NCI-H146 treated with DMSO at 0.1 percent for 48 hours (cell line): ENCODE data around the gene PCDHB6.
"Not testable (repeated sequence)": the region's sequence is repeated elsewhere in the genome, so short reads cannot be mapped to it uniquely, and the experiment has no call there.

Experiments used
- DNase-seq: peaks from one replicate; lab custom pipeline; 2025; ENCODE audit not compliant: unreplicated experiment; lab: John Stamatoyannopoulos, UW

PCDHB6 gene

DNA sequence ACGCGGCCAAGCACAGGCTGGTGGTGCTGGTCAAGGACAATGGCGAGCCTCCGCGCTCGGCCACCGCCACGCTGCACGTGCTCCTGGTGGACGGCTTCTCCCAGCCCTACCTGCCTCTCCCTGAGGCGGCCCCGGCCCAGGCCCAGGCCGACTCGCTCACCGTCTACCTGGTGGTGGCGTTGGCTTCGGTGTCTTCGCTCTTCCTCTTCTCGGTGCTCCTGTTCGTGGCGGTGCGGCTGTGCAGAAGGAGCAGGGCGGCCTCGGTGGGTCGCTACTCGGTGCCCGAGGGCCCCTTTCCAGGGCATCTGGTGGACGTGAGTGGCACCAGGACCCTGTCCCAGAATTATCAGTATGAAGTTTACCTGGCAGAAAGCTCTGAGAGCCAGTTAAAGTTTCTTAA is 8.0 kb downstream of the PCDHB6 start:
- DNase-seq: not testable (repeated sequence)

- no peak for DNase-seq
Measured at GRCh38 chr5:141172381-141173204, 22.7 kb downstream of the PCDHB6 start, which contains the start of gene PCDHB7. PCDHB7 (plus strand) TSS chr5:141172644; CDS start chr5:141172836, 192 bp downstream.

GRCh38 chr5:141174291-141175104 is 24.6 kb downstream of the PCDHB6 start:
- not testable (repeated sequence) for DNase-seq

DNA sequence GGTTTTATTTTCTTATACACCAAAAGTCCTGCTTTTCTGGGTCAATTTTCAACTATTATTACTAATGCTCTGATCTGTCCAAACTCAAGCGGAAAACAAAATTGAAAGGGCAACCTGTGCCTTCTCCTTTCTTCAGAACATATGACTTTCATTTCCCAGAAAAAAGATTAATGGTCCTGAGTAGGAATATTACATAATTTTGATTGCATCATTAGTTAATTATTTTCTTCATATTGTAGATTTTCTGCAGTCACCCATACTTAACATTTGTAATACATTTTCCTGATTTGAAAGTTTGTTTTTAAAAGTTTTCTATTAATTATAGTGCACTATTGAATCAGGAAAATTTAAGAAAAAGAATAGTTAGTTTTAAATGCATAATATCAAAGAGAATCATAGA is 26.1 kb downstream of the PCDHB6 start:
- DNase-seq: no peak

DNA sequence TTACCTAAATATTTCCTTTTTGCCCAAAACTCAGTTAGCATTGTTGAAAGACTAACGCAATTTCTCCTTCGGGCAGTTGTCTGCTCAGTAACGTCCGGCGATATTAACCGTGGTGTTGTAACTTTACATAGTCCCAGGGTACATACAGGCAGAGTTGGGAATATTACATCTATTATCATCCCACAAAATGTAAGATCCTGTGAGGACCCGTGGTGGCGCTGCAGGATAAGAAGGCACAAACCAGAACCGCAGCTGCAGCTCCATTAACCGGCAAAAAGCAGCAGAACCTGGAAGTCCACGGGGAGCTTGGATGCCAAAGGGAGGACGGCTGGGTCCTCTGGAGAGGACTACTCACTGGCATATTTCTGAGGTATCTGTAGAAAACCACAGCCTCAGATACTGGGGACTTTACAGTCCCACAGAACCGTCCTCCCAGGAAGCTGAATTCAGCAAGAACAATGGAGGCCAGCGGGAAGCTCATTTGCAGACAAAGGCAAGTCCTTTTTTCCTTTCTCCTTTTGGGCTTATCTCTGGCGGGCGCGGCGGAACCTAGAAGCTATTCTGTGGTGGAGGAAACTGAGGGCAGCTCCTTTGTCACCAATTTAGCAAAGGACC is 27.8 kb downstream of the PCDHB6 start, which contains the start of gene PCDHB8:
Gene PCDHB8, plus strand, starts transcription at position 214 of the 615 bp plus-strand sequence. Its CDS starts 245 bp downstream, at position 459.
- peak; percentile 38 for DNase-seq

GRCh38 chr5:141179371-141179770 is 29.5 kb downstream of the PCDHB6 start:
- DNase-seq: not testable (repeated sequence)

- DNase-seq: not testable (repeated sequence)
Measured at GRCh38 chr5:141179876-141180275, 30.0 kb downstream of the PCDHB6 start.

DNA sequence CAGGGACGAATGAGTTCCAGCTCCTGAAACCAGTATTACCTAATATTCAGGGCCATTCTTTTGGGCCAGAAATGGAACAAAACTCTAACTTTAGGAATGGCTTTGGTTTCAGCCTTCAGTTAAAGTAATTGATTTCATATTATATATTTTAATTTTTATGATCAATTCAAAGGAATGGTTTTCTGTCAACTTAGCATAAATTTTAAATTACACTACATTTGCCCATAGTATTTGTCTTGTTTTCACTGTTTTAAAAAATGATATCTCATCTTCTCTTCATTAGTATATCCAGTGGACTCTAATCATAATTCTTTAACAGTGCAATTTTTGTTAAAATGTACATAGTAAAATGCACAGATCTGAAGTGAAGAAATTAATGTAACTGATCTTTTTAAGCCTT is 30.5 kb downstream of the PCDHB6 start:
- no peak for DNase-seq

- no peak for DNase-seq
Measured at GRCh38 chr5:141182248-141182647, 32.4 kb downstream of the PCDHB6 start, which contains the start of gene PCDHB16. PCDHB16 (plus strand) TSS chr5:141182387; CDS start chr5:141182560, 173 bp downstream.

DNA sequence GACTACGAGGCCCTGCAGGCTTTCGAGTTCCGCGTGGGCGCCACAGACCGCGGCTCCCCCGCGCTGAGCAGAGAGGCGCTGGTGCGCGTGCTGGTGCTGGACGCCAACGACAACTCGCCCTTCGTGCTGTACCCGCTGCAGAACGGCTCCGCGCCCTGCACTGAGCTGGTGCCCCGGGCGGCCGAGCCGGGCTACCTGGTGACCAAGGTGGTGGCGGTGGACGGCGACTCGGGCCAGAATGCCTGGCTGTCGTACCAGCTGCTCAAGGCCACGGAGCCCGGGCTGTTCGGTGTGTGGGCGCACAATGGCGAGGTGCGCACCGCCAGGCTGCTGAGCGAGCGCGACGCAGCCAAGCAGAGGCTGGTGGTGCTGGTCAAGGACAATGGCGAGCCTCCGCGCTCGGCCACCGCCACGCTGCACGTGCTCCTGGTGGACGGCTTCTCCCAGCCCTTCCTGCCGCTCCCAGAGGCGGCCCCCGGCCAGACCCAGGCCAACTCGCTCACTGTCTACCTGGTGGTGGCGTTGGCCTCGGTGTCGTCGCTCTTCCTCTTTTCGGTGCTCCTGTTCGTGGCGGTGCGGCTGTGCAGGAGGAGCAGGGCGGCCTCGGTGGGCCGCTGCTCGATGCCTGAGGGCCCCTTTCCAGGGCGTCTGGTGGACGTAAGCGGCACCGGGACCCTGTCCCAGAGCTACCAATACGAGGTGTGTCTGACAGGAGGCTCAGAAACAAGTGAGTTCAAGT is 34.4 kb downstream of the PCDHB6 start:
- DNase-seq: not testable (repeated sequence)

GRCh38 chr5:141186897-141187512 is 37.1 kb downstream of the PCDHB6 start, which contains the start of gene PCDHB9:
PCDHB9 (plus strand) TSS chr5:141187161; CDS start chr5:141187319, 158 bp downstream.
- DNase-seq: peak; percentile 45

- DNase-seq: not testable (repeated sequence)
Measured at GRCh38 chr5:141188682-141189081, 38.8 kb downstream of the PCDHB6 start.

DNA sequence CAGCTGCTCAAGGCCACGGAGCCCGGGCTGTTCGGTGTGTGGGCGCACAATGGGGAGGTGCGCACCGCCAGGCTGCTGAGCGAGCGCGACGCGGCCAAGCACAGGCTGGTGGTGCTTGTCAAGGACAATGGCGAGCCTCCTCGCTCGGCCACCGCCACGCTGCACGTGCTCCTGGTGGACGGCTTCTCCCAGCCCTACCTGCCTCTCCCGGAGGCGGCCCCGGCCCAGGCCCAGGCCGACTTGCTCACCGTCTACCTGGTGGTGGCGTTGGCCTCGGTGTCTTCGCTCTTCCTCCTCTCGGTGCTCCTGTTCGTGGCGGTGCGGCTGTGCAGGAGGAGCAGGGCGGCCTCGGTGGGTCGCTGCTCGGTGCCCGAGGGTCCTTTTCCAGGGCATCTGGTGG is 39.3 kb downstream of the PCDHB6 start:
- not testable (repeated sequence) for DNase-seq

DNA sequence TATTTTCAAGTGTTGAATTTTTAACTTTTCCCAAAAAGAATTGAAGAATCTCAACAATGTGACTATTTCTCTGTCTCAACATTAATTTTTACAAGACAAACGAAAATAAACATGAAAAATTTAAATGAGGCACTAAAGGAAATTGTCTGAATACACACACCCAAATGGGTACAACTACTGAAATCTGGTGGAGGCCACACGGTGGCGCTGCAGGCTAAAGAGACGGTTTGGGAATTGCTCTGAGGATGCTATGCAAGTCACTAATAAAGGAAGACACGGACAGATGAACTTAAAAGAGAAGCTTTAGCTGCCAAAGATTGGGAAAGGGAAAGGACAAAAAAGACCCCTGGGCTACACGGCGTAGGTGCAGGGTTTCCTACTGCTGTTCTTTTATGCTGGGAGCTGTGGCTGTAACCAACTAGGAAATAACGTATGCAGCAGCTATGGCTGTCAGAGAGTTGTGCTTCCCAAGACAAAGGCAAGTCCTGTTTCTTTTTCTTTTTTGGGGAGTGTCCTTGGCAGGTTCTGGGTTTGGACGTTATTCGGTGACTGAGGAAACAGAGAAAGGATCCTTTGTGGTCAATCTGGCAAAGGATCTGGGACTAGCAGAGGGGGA is 42.4 kb downstream of the PCDHB6 start, which contains the start of gene PCDHB10:
Gene PCDHB10, plus strand, starts transcription at position 244 of the 616 bp plus-strand sequence. Its CDS starts 200 bp downstream, at position 444.
- DNase-seq: peak; percentile 36

GRCh38 chr5:141194332-141194731 is 44.5 kb downstream of the PCDHB6 start:
- DNase-seq: not testable (repeated sequence)

- no peak for DNase-seq
Measured at GRCh38 chr5:141196363-141196762, 46.5 kb downstream of the PCDHB6 start.

DNA sequence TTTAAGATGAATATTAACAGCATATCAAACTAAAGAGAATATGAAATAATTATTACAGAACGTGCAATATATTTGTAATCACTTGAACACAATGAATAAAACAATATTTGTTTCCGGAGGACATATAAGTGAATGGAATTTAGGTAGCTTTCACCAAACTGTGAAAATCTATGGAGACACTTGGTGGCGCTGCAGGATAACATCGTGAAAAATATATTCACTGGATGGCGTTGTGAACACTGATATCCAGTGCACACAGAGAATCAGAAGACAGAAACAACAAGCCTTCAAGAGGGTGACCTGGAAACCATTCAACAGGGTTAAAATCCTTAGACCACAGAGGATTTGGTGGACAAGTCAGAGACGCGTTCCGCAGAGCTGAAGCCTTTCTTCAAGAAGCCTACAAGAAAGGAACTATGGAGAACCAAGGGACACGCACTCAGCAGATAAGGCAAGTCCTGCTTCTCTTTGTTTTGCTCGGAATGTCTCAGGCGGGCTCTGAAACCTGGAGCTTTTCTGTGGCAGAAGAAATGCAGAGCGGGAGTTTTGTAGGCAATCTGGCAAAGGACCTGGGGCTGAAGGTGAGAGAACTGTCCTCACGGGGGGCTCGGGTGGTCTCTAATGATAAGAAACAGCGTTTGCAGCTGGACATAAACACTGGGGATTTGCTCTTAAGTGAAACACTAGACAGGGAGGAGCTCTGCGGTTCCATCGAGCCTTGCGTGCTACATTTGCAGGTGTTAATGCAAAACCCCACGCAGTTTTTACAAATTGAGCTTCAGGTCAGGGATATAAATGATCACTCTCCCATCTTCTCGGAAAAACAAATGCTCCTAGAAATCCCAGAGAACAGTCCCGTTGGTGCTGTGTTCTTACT is 49.7 kb downstream of the PCDHB6 start, which contains the start of gene PCDHB11:
Gene PCDHB11, plus strand, starts transcription at position 269 of the 877 bp plus-strand sequence. Its CDS starts 148 bp downstream, at position 417.
- peak; percentile 51 for DNase-seq

DNA sequence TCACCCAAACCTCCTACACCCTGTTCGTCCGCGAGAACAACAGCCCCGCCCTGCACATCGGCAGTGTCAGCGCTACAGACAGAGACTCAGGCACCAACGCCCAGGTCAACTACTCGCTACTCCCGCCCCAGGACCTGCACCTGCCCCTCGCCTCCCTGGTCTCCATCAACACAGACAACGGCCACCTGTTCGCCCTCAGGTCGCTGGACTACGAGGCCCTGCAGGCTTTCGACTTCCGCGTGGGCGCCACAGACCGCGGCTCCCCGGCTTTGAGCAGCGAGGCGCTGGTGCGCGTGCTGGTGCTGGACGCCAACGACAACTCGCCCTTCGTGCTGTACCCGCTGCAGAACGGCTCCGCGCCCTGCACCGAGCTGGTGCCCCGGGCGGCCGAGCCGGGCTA is 51.3 kb downstream of the PCDHB6 start:
- DNase-seq: not testable (repeated sequence)
